ENCODE measurements around the gene EMC9.

Gene EMC9

DNA sequence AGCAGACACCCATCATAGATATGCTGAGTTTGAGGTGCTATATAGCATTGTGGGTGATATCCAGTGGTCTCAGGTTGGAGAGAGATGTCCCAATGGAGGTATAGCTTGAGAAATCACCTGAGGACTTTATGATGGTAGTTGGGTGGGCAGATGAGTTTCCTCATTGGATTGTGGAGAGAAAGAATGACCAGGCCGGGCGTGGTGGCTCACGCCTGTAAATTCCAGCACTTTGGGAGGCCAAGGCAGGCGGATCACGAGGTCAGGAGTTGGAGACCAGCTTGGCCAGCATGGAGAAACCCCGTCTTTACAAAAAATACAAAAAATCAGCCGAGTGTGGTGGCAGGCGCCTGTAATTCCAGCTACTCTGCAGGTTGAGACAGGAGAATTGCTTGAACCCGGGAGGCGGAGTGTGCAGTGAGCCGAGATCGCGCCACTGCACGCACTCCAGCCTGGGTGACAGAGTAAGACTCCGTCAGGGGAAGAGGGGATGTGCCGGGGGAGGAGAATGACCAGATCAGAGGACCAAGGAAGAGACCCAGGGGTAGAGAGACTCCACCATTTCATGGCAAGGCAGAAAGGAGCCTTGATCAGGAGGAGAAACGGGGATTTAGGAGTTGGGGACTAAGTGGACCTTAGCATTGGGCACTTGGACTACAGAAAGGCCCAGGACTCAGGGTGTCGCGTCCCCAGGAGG lies 48.0 kb downstream of the EMC9 start:
- H3K4me3 ChIP-seq: peak overlapping the region in 9 of 10 experiments; percentile 73 to 97 (median 87); a peak in 17 of 20 replicates

DNA sequence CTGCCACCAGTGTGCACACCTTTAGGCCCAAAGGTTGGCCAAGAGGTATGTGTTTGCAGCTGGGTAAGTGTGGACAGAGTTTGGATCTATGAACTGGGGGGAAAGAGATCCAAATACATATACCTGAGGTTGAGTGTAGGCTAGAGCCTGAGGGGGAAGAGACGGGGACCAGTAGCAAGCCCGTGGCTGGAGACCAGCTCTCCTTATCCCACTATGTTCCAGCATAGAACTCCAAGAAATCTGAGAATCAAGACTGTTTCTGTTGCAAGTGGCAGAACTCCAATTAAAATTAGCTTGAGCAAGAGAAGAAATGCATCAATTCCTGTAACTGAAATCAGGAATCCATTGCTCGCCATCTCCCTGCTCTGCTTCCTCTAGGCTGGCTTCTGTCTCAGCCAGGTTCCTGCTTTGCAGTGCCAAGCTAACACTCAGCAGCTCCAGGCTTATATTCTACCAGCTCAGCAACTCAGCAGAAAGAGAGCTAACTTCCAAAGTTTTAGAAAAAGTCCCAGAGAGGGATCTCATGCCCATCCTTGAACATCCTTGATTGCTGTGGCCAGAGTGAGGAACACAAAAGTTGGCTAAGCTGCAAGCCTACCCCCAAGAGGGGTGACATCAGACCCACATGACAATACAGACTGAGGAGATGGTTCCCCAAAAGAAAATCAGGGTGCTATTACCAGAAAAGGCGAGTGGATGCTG lies 48.7 kb downstream of the EMC9 start:
- Histone ChIP-seq H3K27ac (peak overlapping the region; percentile 94 to 100 (median 98); a peak in 19 of 22 replicates), H3K4me3 (no peak overlapping the region), H3K27me3 (no peaks in the 10 kb centered on the region), H4K20me1 (peaks cover 0 to 21% (median 0%) of the 10 kb centered on the region in 11 experiments; a peak in 5 of 22 replicates), H3K4me1 (peaks cover 41 to 52% (median 48%) of the 10 kb centered on the region in 10 experiments), H3K4me2 (peak overlapping the region; percentile 72 to 94 (median 90)), H3K9me3 (replicated peaks in 1 of 11) (no peaks in the 10 kb centered on the region), H3K9ac (peak overlapping the region in 3 of 11 experiments; percentile 5 to 100 (median 95); a peak in 3 of 22 replicates), H3K36me3 (peaks cover 9 to 20% (median 15%) of the 10 kb centered on the region in 11 experiments)
- TF ChIP-seq Cebpa-rat (IDR thresholded peaks at IDR 0.05): no peak

More for the DNA sequence above, 48.0 kb downstream of the EMC9 start:
- H3K4me1 ChIP-seq: peaks cover 41 to 57% (median 48%) of the 10 kb centered on the region in 10 experiments
- TF ChIP-seq Cebpa-rat (IDR thresholded peaks at IDR 0.05): no peak
- H3K9ac ChIP-seq: peak overlapping the region; percentile 65 to 100 (median 97); a peak in 21 of 22 replicates
- H3K36me3 ChIP-seq: peaks cover 16 to 27% (median 22%) of the 10 kb centered on the region in 11 experiments
- H3K4me2 ChIP-seq: peak overlapping the region; percentile 72 to 94 (median 90)
- peaks cover 0 to 28% (median 0%) of the 10 kb centered on the region in 11 experiments; a peak in 7 of 22 replicates for H4K20me1 ChIP-seq
- H3K27ac ChIP-seq: peak overlapping the region; percentile 94 to 100 (median 98); a peak in 21 of 22 replicates
- H3K27me3 ChIP-seq: no peaks in the 10 kb centered on the region
- H3K9me3 ChIP-seq (replicated peaks in 1 of 11): no peaks in the 10 kb centered on the region

DNA sequence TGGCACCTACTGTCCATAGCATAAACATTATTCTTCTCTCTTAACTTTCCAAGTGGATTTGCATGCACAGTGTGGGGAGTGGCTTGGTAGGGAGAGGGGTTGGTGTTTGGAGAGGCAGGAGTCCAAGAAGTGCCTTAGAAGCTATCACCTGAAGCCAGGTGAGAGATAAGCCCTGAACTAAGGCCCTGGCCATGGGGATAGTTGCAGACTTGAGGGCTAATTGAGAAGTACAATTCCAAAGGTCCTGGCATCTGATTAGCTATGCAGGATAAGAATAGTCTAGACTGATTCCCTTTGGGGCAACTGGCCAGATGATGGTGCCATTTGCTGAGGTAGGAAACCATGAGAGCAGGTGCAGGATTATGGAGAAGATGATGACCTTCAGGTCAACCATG lies 49.3 kb downstream of the EMC9 start:
- no peak overlapping the region for H3K9ac ChIP-seq
- H3K36me3 ChIP-seq: peaks cover 5 to 15% (median 9%) of the 10 kb centered on the region in 11 experiments; a peak in 19 of 22 replicates
- H3K27me3 ChIP-seq: no peaks in the 10 kb centered on the region
- H3K4me1 ChIP-seq: peaks cover 41 to 52% (median 48%) of the 10 kb centered on the region in 10 experiments
- H3K27ac ChIP-seq: no peak overlapping the region; a peak in 1 of 22 replicates
- peaks cover 0 to 16% (median 0%) of the 10 kb centered on the region in 11 experiments; a peak in 5 of 22 replicates for H4K20me1 ChIP-seq
- TF ChIP-seq Cebpa-rat (IDR thresholded peaks at IDR 0.05): no peak
- no peak overlapping the region for H3K4me3 ChIP-seq
- no peaks in the 10 kb centered on the region for H3K9me3 ChIP-seq (replicated peaks in 1 of 11)
- H3K4me2 ChIP-seq: peak overlapping the region in 6 of 11 experiments; percentile 72 to 91 (median 86); a peak in 9 of 22 replicates

DNA sequence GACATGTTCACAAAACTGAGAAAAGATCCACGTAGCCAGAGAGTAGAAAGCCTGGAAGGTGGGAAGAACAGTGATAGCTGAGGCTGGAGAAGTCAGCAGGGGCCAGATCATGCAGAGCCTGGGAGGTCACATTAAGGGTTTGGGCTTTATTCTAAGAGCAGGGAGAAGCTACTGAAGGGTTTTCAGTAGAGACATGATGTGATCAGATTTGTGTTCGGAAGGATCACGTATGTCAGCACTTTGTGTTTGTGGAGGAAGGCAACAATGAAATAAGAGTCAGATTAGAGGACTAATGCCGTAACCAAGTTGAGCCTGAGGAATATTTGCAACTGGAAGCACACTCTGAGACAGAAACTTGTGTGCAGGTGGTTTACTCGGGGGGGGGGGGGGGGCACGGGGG lies 51.5 kb downstream of the EMC9 start:
- H3K4me2 ChIP-seq: peak overlapping the region in 1 of 11 experiments; percentile 14; a peak in 1 of 22 replicates
- H4K20me1 ChIP-seq: no peaks in the 10 kb centered on the region
- H3K9me3 ChIP-seq (replicated peaks in 1 of 11): no peaks in the 10 kb centered on the region
- H3K27me3 ChIP-seq: no peaks in the 10 kb centered on the region
- H3K36me3 ChIP-seq: no peaks in the 10 kb centered on the region; a peak in 1 of 22 replicates
- H3K4me3 ChIP-seq: no peak overlapping the region
- no peak overlapping the region for H3K27ac ChIP-seq
- H3K4me1 ChIP-seq: peaks cover 25 to 34% (median 29%) of the 10 kb centered on the region in 10 experiments
- no peak for TF ChIP-seq Cebpa-rat (IDR thresholded peaks at IDR 0.05)
- no peak overlapping the region for H3K9ac ChIP-seq

Data from BLaER1 treated with 17β-estradiol and CSF1 and Interleukin-3, amounts not matched to agents 10 nM and 100 nM (cell line).